ENCODE data around the gene NUDCD3. TPM values are rescaled to one million over a fixed set of nuclear protein-coding genes. Genes with fewer than 3 reads are reported as not detected.

The NUDCD3 gene
- total and polyA plus RNA-seq, 2 of the 8 experiments (the other 6 are each of a cell fraction or from before 2014, with no cell fraction given): 35.2 to 93.7 TPM

GRCh38 chr7:44511863-44512468 is 21.5 kb upstream of the NUDCD3 start:
- no peak for FAIRE-seq
- Histone ChIP-seq H3K79me1 (ENCODE audit: low read depth, low read length) (no peaks in the 10 kb centered on the region), H3K27ac (ENCODE audit: low read depth, low read length) (no peak overlapping the region), H3K4ac (replicated peaks; ENCODE audit: insufficient read length, low read depth, low read length) (no peak overlapping the region), H2BK15ac (ENCODE audit: low read length) (no peak overlapping the region), H4K20me1 (replicated peaks in 1 of 2; ENCODE audit: control insufficient read depth in 1 of 2, insufficient read depth in 2 of 2, low read length in 2 of 2) (no peaks in the 10 kb centered on the region), H2BK120ac (replicated peaks; ENCODE audit: low read depth, low read length) (no peak overlapping the region), H4K91ac (replicated peaks; ENCODE audit: insufficient read length, low read length) (no peak overlapping the region), H4K8ac (ENCODE audit: extremely low read depth, insufficient read depth, low read length) (no peak overlapping the region), H3K4me1 (replicated peaks in 1 of 4; ENCODE audit: control insufficient read depth in 3 of 4, insufficient read depth in 4 of 4, low read length in 3 of 4) (no peaks in the 10 kb centered on the region), H2BK5ac (ENCODE audit: low read depth, low read length) (no peak overlapping the region), H3K56ac (replicated peaks; ENCODE audit: insufficient read length, low read depth, low read length) (no peak overlapping the region), H2AFZ (ENCODE audit: low read length) (no peak overlapping the region), H3K9me3 (ENCODE audit: insufficient read depth in 2 of 2, low read depth in 1 of 2, low read length in 1 of 2) (peaks cover 2 to 3% of the 10 kb centered on the region in 2 experiments; a peak in 2 of 4 replicates), H3K36me3 (ENCODE audit: control insufficient read depth in 2 of 4, insufficient read depth in 4 of 4, low read length in 3 of 4) (no peaks in the 10 kb centered on the region), H3K23me2 (ENCODE audit: low read depth, low read length) (no peaks in the 10 kb centered on the region), H3K4me2 (ENCODE audit: insufficient read depth in 1 of 2, low read depth in 2 of 2, low read length in 2 of 2) (no peak overlapping the region), H3K18ac (ENCODE audit: extremely low read depth, low read length) (no peak overlapping the region), H3K4me3 (ENCODE audit: extremely low read depth in 1 of 4, insufficient read depth in 2 of 4, low read depth in 3 of 4, low read length in 4 of 4) (no peak overlapping the region), H3K27me3 (replicated peaks in 1 of 4; ENCODE audit: control insufficient read depth in 3 of 4, extremely low read depth in 1 of 4, insufficient read depth in 3 of 4, low read length in 3 of 4) (no peaks in the 10 kb centered on the region), H3K79me2 (ENCODE audit: control insufficient read depth in 1 of 2, insufficient read depth in 2 of 2, low read length in 2 of 2) (no peaks in the 10 kb centered on the region), H2BK12ac (ENCODE audit: low read depth, low read length) (no peak overlapping the region), H3K9ac (replicated peaks in 1 of 4; ENCODE audit: extremely low read depth in 1 of 4, low read depth in 3 of 4, low read length in 3 of 4) (no peak overlapping the region), H4K5ac (ENCODE audit: insufficient read length, low read depth, low read length) (no peak overlapping the region), H3K14ac (ENCODE audit: insufficient read length) (no peak overlapping the region), H3K23ac (ENCODE audit: insufficient read length) (no peak overlapping the region), H2AK5ac (ENCODE audit: low read depth, low read length) (no peak overlapping the region), H2BK20ac (ENCODE audit: low read length) (no peak overlapping the region)
- DNase-seq (ENCODE audit: low read depth in 1 of 2, low spot score in 2 of 2): no peak
- CTCF ChIA-PET (ENCODE audit: partially characterized antibody): interaction anchor here (1.1 to 1.8 kb wide), 2 partner anchors 23 to 26 kb away, joined by 4 to 13 read pairs; no protein-coding TSS in a partner anchor
- 73% methylated on average over 4 of the region's 4 CpGs; no CpG with 5 or more reads in 1 of the 2 experiments for whole genome bisulfite sequencing, 2 experiments (ENCODE audit: extremely low coverage in 1 of 2, insufficient coverage in 1 of 2, insufficient read length in 1 of 2, insufficient replicate concordance in 2 of 2, low coverage in 1 of 2, low lambda C conversion rate in 2 of 2, missing lambda C conversion rate in 1 of 2)
- POLR2A ChIA-PET (ENCODE audit: partially characterized antibody): interaction anchor here (0.8 to 1.6 kb wide), 2 partner anchors 9 to 62 kb away, joined by 3 to 4 read pairs; partner anchors contain the start of gene DDX56
- TF ChIP-seq TAF1 (IDR thresholded peaks at IDR 0.05; ENCODE audit: low read depth, low read length) (no peak), CEBPB (IDR thresholded peaks at IDR 0.05; ENCODE audit: low read depth, low read length) (no peak), ATF3 (IDR thresholded peaks at IDR 0.05; ENCODE audit: insufficient read depth, low read depth, low read length) (no peak), KDM5A (IDR thresholded peaks at IDR 0.05; ENCODE audit: low read length) (no peak), TEAD4 (IDR thresholded peaks at IDR 0.05; ENCODE audit: low read depth, low read length) (no peak), HDAC2 (IDR thresholded peaks at IDR 0.05; ENCODE audit: borderline replicate concordance in 1 of 2, low read depth in 2 of 2, low read length in 2 of 2) (no peak), RAD21 (IDR thresholded peaks at IDR 0.05 in 1 of 2, conservative IDR thresholded peaks at IDR 0.05 in 1 of 2; ENCODE audit: low read depth in 2 of 2, low read length in 2 of 2) (no peak), CREB1 (IDR thresholded peaks at IDR 0.05) (no peak), TAF7 (optimal IDR thresholded peaks at IDR 0.05; ENCODE audit: borderline replicate concordance, low read depth, low read length) (no peak), RBBP5 (IDR thresholded peaks at IDR 0.05; ENCODE audit: borderline replicate concordance, low read depth, low read length) (no peak), TBP (IDR thresholded peaks at IDR 0.05; ENCODE audit: low read depth, low read length) (no peak), GABPA (IDR thresholded peaks at IDR 0.05; ENCODE audit: borderline replicate concordance, insufficient read depth, low read length) (no peak), BCL11A (IDR thresholded peaks at IDR 0.05; ENCODE audit: low read depth in 2 of 2, low read length in 2 of 2) (no peak)

Data from H1 (cell line).